ENCODE data around the gene TMEM50B.

GRCh38 chr21:33425825-33426224 is 53.9 kb downstream of the TMEM50B start:
- no peak for TF ChIP-seq CTCF (conservative IDR thresholded peaks at IDR 0.05; ENCODE audit: low read length)
- TF ChIP-seq EZH2phosphoT487 (IDR thresholded peaks at IDR 0.05; ENCODE audit: borderline replicate concordance) = no peak

Data from Loucy (cell line).